NCI-H1048 (cell line): ENCODE measurements around the gene CFAP91.
"Not testable (repeated sequence)": the region's sequence is repeated elsewhere in the genome, so short reads cannot be mapped to it uniquely, and the experiment has no call there.

Source experiments
- DNase-seq: peaks from one replicate; lab custom pipeline; 2025; lab: John Stamatoyannopoulos, UW

The CFAP91 gene

GRCh38 chr3:119677641-119677934 is 25.2 kb upstream of the CFAP91 start:
- no peak for DNase-seq

DNA sequence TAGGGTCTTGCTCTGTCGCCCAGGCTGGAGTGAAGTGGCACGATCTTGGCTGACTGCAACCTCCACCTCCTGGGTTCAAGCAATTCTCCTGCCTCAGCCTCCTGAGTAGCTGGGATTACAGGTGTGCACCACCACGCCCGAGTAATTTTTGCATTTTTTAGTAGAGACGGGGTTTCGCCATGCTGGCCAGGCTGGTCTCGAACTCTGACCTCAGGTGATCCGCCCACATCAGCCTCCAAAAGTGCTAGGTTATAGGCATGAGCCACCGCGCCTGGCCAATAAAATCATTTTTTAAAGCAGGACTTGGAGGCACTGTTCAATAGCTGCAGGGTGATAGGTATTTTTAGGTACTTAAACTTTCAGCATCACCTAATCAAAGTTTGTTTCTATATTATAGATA is 24.6 kb upstream of the CFAP91 start:
- DNase-seq: not testable (repeated sequence)

DNA sequence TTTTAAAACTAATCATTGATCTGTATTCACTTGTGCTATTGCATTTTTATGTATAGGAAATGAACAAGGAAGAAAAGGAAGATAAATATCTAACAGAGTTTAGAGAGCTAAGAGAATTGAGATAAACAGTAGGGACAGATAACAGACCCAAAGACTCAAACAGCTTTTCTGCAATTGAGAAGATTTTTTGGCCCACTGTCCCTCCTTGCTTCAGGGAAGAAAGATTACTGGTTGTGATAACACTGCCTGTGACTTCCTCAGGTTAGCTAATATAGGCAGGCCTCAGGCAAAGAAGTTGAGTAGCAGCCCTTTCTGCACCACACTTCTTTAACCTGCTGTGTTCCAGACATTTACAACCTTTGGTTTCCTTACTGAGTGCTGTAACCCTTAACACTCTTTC is 22.9 kb upstream of the CFAP91 start:
- no peak for DNase-seq

DNA sequence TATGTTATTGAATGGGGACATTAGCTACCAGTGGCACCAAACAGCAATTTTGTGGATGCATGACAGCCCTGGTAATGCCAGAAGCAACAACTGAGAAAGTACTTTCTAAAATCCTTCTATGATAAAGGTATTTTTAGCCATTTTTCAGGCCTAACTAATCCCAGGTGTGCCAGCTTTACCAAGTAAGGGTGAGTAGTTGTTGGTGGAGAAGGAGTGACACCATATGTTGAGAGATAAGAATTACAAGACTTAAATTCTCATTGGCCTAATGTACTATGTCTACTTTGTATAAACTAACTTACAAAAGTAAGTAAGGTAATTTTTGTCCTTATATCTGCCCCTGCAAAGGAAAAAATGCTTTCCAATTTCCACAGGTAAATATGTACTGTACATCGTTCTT is 21.5 kb upstream of the CFAP91 start:
- no peak for DNase-seq

DNA sequence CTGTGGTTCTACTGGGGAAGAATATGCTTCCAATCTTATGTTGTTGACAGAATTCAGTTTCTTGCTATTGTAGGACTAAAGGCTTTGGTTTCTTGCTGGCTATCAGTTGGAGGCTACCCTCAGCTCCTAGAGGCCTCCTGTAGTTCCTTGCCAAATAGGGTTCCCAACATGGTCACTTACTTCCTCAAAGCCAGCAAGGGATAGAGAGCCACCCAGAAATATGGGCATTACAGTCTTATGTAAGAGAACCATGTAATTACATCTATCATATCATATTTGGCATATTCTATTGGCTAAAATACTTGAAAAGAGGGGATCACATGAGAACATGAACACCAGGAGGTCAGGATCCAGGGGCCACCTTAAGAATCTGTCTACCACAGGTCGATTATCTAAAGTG is 19.4 kb upstream of the CFAP91 start:
- DNase-seq: no peak

- no peak for DNase-seq
Measured at GRCh38 chr3:119690043-119690656, 12.7 kb upstream of the CFAP91 start.

GRCh38 chr3:119695480-119695879 is 7.3 kb upstream of the CFAP91 start:
- no peak for DNase-seq

GRCh38 chr3:119697394-119697793 is 5.4 kb upstream of the CFAP91 start:
- no peak for DNase-seq

DNA sequence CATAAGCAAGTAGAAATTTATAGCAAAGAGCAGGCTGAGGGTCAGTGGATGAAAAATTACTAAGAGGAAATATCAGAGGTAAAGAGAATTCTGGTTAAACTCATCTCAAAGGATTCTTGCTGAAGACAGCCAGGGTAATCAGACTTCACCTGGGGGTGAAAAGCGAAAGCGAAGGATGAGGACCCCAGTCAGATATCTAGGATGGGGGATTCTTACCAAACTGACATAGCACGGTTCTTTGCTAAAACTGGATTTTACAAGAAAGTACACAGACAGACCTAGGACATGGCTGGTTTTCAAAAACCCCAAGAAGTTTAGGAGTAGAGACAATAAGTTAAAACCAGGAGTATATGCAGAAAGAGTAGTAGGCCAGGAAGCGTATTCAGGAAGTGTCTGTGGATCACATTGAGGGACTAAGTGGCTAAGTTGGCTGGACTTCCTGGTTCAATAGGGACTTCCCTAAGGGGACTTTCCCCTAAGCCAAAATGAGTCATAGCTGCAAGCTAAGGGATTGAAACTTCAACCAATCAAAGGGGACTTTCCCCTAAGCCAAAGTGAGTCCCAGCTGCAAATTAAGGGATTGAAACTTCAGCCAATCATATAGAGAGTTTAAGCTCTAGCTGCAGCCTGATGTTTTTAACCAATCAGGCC is 2.4 kb upstream of the CFAP91 start:
- no peak for DNase-seq

DNA sequence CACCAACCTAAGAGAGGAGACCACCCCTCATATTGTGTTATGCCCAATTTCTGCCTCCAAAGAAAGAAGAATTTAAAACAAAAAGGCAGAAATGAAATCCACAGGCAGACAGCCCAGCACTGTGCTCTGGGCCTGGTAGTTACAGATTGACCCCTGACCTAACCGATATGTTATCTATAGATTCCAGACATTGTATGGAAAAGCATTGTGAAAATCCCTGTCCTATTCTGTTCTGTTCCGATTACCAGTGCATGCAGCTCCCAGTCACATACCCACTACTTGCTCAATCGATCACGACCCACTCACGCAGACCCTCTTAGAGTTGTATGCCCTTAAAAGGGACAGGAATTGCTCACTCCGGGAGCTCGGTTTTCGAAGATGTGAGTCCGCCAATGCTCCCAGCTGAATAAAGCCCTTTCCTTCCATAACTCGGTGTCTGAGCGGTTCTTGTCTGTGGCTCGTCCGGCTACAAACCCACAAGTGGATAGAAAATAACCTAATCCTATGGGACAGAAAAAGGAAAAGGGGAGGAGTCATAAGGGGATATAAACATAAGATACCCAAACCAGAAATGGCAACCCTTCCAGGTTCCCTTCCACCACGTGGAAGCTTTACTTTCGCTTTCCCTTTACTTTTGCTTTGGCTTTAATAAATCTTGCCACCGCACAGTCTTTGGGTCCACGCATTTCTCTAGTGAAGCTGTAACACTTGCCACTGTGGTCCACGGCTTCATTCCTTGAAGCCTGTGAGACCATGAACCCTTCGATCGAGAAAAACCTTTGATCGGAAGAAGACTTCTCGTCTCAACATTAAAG is 1.7 kb upstream of the CFAP91 start:
- DNase-seq: no peak

DNA sequence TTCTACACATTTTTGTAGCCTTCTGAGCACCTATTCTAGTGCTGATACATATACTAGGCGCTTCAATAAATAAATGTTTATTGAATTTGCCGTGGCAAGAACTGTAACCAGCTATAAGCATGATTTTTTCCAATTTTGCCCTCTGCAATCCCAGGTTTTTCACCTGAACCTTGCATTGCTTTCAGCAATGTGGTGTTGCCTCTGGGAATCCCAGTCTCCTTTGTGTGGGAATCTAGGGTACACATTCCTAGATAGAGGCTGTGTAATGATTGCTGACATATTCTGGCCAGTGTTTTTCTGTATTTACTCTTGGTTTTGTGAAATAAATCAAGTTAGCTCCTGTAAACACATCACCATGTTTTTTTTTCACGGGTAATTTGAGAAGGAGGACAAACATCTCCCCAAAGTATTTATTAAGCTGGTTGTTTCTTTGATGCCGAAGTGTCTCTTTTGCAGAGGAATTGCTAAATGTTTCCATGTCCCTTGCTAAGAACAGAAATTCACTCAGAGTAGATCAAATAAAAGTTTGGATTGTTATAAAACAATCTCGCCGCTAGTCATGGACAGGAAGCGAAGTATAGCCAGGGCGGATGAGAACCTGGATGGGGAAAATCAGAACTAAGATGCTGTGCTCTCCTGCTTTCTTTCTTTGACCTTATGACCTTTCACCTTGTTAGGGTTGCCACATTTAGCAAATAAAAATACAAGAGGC is 1.2 kb downstream of the CFAP91 start:
- DNase-seq: no peak

DNA sequence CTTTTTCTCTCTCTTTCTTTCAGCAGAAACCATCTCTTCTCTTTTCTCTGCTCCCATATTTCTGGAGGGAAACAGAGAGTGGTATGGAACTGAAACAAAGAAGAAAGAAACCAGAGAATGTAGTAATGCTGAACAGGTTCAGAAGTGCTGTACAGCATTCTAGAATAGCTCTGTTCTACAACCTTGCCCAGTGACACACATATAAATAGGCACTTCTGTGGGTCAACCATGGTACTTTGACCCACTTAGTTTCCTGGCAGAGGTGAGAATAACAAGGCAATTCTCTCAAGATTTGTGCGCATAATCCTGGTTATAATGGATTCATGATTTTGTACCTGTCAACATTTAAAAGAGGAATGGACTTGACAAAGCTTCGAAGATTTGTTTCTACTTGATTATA is 12.3 kb downstream of the CFAP91 start:
- no peak for DNase-seq

- no peak for DNase-seq
Measured at GRCh38 chr3:119716998-119717397, 14.2 kb downstream of the CFAP91 start.

DNA sequence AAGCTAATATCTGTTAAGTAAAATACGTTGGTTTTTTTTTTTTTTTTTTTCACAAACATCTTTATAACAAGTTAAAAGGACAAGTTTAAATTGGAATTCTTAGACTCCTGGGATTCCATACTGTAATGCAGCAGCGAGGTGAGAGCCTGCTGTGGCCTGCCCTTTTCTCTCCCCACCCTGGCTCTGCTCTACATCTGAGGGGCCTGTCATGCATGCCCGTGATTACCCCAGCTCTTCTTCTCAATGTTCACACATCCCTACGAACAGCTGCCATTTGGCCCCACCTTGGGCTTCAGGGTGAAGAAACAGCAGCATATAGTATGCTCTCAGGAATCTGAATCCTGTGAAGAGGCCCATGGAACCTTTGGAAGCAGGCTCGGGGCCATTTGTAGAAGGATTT is 14.7 kb downstream of the CFAP91 start:
- DNase-seq: no peak

- no peak for DNase-seq
Measured at GRCh38 chr3:119723022-119723421, 20.2 kb downstream of the CFAP91 start.

DNA sequence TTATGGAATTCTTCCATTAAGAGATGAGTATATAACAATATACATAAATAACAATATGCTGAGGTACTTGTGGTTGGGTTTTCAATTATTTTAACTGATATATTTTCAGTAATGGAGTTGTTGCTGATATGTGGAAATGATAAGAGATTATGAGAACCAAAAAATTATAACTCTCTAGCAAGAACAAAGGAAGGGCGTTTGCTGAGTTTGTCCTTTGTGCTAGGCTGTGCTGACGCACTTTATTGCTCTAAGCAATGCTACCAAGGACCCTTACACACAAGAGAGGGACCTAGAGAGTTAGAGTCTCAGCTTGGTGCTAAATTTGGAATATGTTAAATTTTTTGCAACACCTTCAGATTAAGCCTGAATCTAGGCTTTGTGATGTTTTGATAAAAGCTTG is 24.1 kb downstream of the CFAP91 start:
- DNase-seq: no peak

DNA sequence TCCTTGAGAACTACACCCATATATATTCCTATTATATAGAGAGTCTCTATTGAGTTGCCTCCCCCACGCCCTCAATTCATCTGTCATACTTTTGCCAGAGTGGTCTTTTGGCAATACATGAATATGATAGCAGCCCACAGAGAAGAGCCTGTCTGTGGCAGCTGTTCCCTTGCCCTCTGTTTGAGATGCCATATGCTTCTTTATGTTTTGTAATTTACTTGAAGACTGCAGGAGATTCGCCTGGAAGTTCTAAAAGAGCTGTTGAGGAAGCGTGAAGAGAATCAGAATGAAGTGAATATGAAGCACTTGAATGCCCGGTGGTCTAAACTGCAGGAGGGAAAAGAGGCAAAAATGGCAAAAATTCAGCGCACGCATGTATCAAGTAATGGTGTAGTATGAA is 27.2 kb downstream of the CFAP91 start:
- no peak for DNase-seq

GRCh38 chr3:119731560-119732343 is 28.9 kb downstream of the CFAP91 start:
- DNase-seq: no peak

GRCh38 chr3:119733812-119734211 is 31.0 kb downstream of the CFAP91 start:
- no peak for DNase-seq

DNA sequence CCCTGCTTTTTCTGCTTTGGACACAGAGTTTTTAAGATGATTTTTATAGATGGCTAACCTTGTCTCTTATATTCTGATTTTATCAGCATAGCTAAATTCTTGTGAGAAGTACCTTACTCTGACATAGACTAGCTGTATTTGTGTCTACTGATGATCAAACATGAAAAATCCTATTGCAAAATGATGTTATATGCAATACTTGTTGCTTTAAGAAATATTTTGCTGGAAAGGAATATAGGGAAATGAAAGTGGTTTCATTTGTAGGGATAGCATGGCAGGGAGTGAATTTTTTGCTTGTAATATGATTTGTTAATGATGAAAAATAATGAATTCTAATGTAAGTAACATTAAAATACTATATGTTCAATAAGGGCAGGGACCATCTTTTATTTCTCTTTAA is 35.9 kb downstream of the CFAP91 start:
- no peak for DNase-seq

- DNase-seq: no peak
Measured at GRCh38 chr3:119741657-119742590, 39.1 kb downstream of the CFAP91 start.
